SU-DHL-6 (cell line): Measurements from ENCODE around the gene SLC27A5.
A peak's percentile ranks its signal among the peaks of the same experiment; 100 is the strongest.

Experiments used
- H2AFZ ChIP-seq: fragments of 200-600 bp; sonication (generic); 2 replicates; pipeline ENCODE4 v1.6.1; 2014; ENCODE audit warnings: low read depth, mild to moderate bottlenecking, moderate library complexity, mixed read lengths, antibody characterized with exemption, low read length; ENCODE audit not compliant: severe bottlenecking
- H3F3A ChIP-seq: fragments of 200-600 bp; shearing (Covaris generic); 2 replicates; pipeline ENCODE4 v1.6.0; 2016; ENCODE audit warnings: antibody characterized with exemption, mild to moderate bottlenecking; ENCODE audit not compliant: insufficient read depth
- H3K27ac ChIP-seq: fragments of 200-600 bp; sonication (generic); 2 replicates; pipeline ENCODE4 v1.5.1; 2016; ENCODE audit warnings: low read depth, mild to moderate bottlenecking, low read length, moderate library complexity, mixed read lengths
- H3K27me3 ChIP-seq: fragments of 200-600 bp; sonication (generic), shearing (Covaris generic); 2 replicates; pipeline ENCODE4 v1.6.0; 2014; ENCODE audit warnings: mild to moderate bottlenecking, low read length
- H3K36me3 ChIP-seq: fragments of 200-600 bp; sonication (generic); 2 replicates; pipeline ENCODE4 v1.6.1; 2014; ENCODE audit warnings: mild to moderate bottlenecking, low read length, mixed read lengths
- H3K4me2 ChIP-seq: fragments of 300-600, 200-600 bp; shearing (Covaris generic), sonication (generic); 2 replicates; pipeline ENCODE4 v1.6.0; 2014; ENCODE audit warnings: low read length, low read depth, mild to moderate bottlenecking; ENCODE audit not compliant: poor library complexity, severe bottlenecking
- H3K4me3 ChIP-seq: fragments of 200-600 bp; sonication (generic); 2 replicates; pipeline ENCODE4 v1.5.1; 2014; ENCODE audit warnings: antibody characterized with exemption, low read length, mild to moderate bottlenecking, mixed read lengths; ENCODE audit not compliant: insufficient read depth, poor library complexity, severe bottlenecking
- H3K79me2 ChIP-seq: fragments of 200-600 bp; sonication (generic); 2 replicates; pipeline ENCODE4 v1.6.1; 2014; ENCODE audit warnings: mild to moderate bottlenecking, low read length, moderate library complexity; ENCODE audit not compliant: insufficient read depth
- H3K9ac ChIP-seq: fragments of 200-600 bp; sonication (generic); 2 replicates; pipeline ENCODE4 v1.7.0; 2014; ENCODE audit warnings: mild to moderate bottlenecking, low read length
- H3K9me2 ChIP-seq: fragments of 200-600 bp; sonication (generic); replicated peaks from 2 replicates; pipeline ENCODE4 v1.6.1; 2014; ENCODE audit warnings: low read length; ENCODE audit not compliant: insufficient read depth
- H3K9me3 ChIP-seq: fragments of 200-600 bp; sonication (generic); 2 replicates; pipeline ENCODE4 v1.6.1; 2014; ENCODE audit warnings: low read length, mixed read lengths; ENCODE audit not compliant: insufficient read depth
- H4K20me1 ChIP-seq: fragments of 200-600 bp; sonication (generic); 2 replicates; pipeline ENCODE4 v1.6.1; 2014; ENCODE audit warnings: low read depth, mild to moderate bottlenecking, antibody characterized with exemption, low read length, moderate library complexity, mixed read lengths
- EZH2phosphoT487 ChIP-seq: fragments of 200-600 bp; sonication (generic), shearing (Covaris generic); conservative IDR thresholded peaks from 2 replicates; pipeline ENCODE4 v1.6.1; 2018; ENCODE audit warnings: mild to moderate bottlenecking, antibody characterized with exemption, low read length, moderate library complexity, mixed read lengths
- TF ChIP-seq, protein P1 (sequence below): fragments of 200-600 bp; sonication (generic); IDR thresholded peaks from one replicate; pipeline ENCODE4 v1.5.1; 2017; ENCODE audit warnings: antibody characterized with exemption, mild to moderate bottlenecking, low read length, moderate library complexity; ENCODE audit not compliant: insufficient read depth, poor library complexity, severe bottlenecking

The SLC27A5 gene

DNA sequence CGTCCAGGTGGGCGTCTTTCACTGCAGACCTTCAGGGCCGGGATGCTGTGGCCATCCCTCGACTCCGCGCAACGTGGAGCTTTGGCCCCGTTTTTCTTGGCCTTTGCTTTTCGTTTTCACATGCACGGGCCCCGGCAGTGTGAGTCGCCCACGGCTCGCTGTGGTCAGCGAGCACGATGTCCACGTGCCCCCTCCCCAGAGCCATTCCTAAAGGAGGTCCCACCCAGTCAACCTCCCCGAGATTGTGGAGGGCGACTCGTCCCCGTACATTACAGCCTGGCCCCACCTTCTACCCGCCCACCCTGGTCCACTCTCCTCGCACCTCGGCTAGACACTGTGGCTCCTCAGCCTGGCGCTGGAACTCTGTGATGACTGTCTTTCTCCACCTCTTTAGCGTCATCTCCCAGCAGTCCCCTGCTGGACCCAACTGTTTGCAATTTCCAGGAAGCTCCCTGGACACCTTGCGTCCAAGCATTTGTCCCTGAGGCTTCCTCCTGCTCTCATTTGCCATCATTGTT lies 35.2 kb downstream of the SLC27A5 start:
- Histone ChIP-seq H3K9me2 (no peaks in the 10 kb centered on the region), H3K27me3 (no peaks in the 10 kb centered on the region), H3K27ac (peak overlapping the region; percentile 74), H2AFZ (peak overlapping the region; percentile 52), H3K79me2 (no peaks in the 10 kb centered on the region), H4K20me1 (no peaks in the 10 kb centered on the region), H3K4me3 (peak overlapping the region; percentile 60), H3K36me3 (no peaks in the 10 kb centered on the region), H3K9ac (peak overlapping the region; percentile 84), H3K4me2 (peak overlapping the region; percentile 73), H3K9me3 (no peaks in the 10 kb centered on the region), H3F3A (peaks cover 10% of the 10 kb centered on the region)
- no peak for TF ChIP-seq EZH2phosphoT487
- TF ChIP-seq, protein P1, sequence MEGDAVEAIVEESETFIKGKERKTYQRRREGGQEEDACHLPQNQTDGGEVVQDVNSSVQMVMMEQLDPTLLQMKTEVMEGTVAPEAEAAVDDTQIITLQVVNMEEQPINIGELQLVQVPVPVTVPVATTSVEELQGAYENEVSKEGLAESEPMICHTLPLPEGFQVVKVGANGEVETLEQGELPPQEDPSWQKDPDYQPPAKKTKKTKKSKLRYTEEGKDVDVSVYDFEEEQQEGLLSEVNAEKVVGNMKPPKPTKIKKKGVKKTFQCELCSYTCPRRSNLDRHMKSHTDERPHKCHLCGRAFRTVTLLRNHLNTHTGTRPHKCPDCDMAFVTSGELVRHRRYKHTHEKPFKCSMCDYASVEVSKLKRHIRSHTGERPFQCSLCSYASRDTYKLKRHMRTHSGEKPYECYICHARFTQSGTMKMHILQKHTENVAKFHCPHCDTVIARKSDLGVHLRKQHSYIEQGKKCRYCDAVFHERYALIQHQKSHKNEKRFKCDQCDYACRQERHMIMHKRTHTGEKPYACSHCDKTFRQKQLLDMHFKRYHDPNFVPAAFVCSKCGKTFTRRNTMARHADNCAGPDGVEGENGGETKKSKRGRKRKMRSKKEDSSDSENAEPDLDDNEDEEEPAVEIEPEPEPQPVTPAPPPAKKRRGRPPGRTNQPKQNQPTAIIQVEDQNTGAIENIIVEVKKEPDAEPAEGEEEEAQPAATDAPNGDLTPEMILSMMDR: no peak

DNA sequence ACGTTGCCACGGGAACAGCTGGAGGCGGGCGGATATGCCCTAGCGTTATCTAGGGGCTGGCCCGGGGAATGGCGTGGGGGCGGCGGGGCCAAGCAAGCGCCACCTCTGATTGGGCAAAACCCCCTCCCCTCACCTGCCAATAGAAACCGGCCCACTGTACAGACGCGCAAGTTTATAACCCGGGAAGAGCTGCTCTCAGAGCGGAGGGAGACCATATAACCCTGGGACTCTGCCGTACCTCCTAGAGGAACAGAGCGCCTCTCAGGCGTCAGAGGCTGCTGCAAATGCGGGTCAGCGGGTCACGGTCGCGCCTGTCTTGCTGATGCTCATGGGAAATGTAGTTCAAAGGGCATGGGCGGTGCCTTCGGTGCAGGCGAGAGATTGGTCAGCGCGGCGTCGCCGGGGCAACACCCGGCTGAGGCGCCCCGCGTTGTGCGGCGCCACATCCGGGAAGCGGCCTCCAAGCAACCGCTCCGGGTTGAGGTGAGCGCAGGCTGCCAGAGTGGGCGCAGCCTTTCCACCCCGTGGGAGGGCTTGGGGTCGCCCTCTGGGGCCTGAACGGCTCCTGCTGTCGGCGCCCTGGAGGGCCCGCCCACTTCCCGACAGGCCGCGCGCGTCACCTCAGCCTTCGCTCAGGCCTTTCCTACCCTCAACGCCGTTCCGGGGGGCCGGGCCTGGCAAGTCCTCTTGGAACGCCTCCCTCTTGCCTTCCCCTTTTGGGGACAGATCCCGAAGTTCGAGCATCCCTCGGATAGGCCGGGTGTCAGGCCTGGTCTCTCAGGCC lies 35.9 kb downstream of the SLC27A5 start, which contains the start of gene ZNF446:
Gene ZNF446 (plus strand): TSS at position 639 of the 784 bp plus-strand sequence. CDS start 867 bp downstream, outside the sequence.
- peak within 1 kb of the TSS; percentile 74 for H3K27ac ChIP-seq
- no peaks in the 10 kb centered on the region for H3K9me3 ChIP-seq
- peaks cover 10% of the 10 kb centered on the region for H3F3A ChIP-seq
- H3K27me3 ChIP-seq: no peaks in the 10 kb centered on the region
- no peaks in the 10 kb centered on the region for H3K79me2 ChIP-seq
- H4K20me1 ChIP-seq: no peaks in the 10 kb centered on the region
- H3K9me2 ChIP-seq: no peaks in the 10 kb centered on the region
- peak within 1 kb of the TSS; percentile 84 for H3K9ac ChIP-seq
- no peak for TF ChIP-seq EZH2phosphoT487
- TF ChIP-seq, protein P1: no peak
- H3K4me2 ChIP-seq: peak within 1 kb of the TSS; percentile 73
- peak within 1 kb of the TSS; percentile 75 for H2AFZ ChIP-seq
- no peaks in the 10 kb centered on the region for H3K36me3 ChIP-seq
- peak within 1 kb of the TSS; percentile 60 for H3K4me3 ChIP-seq

DNA sequence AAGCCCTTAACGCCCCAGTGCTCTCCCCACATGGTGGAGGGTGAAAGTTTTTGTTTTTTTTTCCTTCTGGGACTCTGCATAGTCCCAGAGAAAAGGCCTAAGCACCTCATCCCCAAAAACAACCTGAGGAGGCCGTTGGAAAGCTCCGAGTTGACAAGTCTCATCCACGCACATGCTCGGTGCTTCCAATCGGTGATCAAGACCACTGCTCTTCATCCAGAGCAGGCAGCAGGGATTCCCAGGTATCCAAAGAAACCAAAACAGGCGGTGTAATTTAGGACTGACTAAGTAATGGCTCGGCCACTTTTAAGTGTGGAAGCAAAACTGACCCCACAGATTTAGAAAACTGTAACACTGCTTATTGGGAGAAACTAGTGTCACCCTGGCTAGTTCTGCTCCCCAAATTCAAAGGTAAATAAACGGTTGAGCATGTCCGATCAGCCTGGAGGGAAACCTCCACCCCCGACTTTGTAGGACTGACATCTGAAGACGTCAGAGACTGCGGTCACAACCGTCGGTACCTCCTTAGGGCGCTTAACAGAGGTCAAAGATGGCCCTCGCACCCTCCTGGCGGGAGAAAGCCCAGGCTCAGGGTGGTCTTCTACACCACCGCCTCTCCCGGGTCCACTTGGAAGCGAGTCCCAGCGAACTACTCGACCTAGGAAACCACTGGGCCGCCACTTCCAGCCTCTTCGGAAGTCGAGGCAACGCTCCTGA lies 36.6 kb downstream of the SLC27A5 start:
- Histone ChIP-seq H3K79me2 (no peaks in the 10 kb centered on the region), H3K36me3 (no peaks in the 10 kb centered on the region), H3K27ac (peak overlapping the region; percentile 74), H2AFZ (peak overlapping the region; percentile 75), H3K27me3 (no peaks in the 10 kb centered on the region), H3K9ac (peak overlapping the region; percentile 84), H3F3A (peaks cover 10% of the 10 kb centered on the region), H3K4me2 (peak overlapping the region; percentile 73), H4K20me1 (no peaks in the 10 kb centered on the region), H3K9me3 (no peaks in the 10 kb centered on the region), H3K4me3 (peak overlapping the region; percentile 60), H3K9me2 (no peaks in the 10 kb centered on the region)
- no peak for TF ChIP-seq EZH2phosphoT487
- TF ChIP-seq, protein P1: no peak
